Activated T-helper 1 cell treated with Interleukin-2 at 50 U/mL for 16 hours (primary cell): ENCODE measurements around the gene KDR.

ENCODE experiments used
- DNase-seq: peaks from one replicate; pipeline ENCODE4 v3.0.0-alpha.2; 2020; ENCODE audit warnings: low read depth

KDR gene

DNA sequence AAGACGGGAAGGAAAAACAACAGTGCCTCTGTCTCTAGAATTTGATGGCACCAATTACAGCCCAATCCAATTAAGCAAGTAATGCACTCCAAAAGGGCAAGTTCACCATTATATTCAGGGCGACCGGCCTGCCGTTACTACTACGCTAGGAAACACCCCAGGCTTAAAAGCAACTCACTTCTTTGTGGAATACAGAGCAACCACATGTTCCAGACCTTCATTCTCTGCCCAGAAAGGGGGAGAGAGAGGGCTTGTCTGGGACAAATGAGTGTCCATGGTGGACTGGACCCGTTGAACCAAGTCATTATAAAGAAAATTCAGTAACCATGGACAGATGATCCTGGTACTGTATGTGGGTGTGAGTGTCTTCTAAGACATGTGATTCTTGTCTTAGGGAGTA lies 1.6 kb downstream of the KDR start:
- no peak for DNase-seq

DNA sequence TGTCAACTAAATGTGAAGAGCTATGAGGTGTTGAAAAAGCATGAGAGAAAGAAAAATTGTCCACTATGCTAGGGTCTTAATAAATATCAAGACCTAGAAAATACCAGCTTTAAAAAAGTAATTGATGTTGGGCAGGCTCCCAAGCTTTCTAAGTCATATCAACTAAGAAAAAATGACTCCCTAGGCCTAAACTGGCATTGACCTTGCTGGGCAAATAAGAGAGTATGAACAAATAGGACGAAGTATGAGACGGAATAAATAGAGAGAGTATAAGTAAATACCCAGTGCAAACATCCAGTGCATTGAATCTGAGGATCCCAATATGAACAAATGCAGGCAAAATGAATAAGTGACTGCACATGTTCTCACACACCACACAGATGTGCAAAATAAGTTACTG lies 3.2 kb downstream of the KDR start:
- DNase-seq = no peak

GRCh38 chr4:55121246-55121645 lies 4.1 kb downstream of the KDR start:
- no peak for DNase-seq

- no peak for DNase-seq
Observed at GRCh38 chr4:55118397-55118796, 7.0 kb downstream of the KDR start.

DNA sequence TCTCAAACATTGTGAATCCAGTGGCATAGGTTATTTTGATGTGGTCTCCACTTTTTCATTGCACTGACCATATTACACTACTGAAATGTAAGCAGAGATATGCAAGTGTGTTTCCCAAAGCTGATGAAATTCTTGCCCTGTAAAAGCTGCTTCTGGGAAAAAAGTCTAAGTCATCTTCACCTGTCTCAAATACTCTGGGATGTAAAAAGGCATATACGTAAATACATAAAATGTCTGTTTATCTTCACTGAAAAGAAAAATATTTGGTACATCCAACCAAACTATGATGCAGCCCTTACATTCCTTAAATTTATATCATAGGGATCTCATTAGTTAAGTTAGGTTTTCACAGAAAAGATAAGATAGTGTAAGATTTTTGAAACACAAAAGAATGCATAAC lies 7.9 kb downstream of the KDR start:
- DNase-seq = no peak

- DNase-seq = no peak
Observed at GRCh38 chr4:55116450-55116849, 8.9 kb downstream of the KDR start.

- DNase-seq = no peak
Observed at GRCh38 chr4:55111601-55112000, 13.8 kb downstream of the KDR start.

DNA sequence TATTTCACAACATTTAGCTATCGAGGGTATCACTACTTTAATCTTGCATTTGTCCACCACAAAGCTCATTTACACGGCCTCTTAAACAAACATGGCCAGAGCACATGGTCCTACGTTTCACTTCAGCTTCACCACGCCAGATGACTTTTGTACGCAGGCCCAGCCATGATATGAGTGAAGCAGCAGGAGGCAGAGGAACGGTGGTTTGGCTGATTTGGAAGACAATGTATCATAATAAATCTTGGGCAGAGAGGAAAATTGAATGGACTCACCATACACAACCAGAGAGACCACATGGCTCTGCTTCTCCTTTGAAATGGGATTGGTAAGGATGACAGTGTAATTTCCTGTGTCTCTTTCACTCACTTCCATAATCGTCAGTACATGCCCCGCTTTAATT lies 15.3 kb downstream of the KDR start:
- no peak for DNase-seq

DNA sequence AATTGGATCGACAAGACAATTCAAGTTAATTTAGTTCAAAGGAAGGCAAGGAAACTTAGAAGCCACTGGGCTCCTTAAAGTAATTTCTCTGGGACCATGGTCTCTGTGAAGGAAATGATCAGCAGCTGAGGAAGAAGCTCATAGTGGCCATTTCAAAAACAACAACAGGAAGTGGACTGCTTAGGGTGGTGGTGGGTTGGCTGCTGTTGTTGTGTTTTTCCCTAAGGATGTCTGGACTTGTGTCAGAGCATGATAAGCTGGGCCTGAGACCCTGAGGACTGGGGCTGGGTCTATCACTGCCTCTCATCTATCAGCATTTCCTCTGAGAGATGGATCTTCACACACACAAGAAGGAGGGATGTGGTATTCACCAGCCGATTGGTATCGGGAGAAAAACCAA lies 18.3 kb downstream of the KDR start:
- DNase-seq = no peak

- DNase-seq = no peak
Observed at GRCh38 chr4:55103224-55103623, 22.2 kb downstream of the KDR start.

GRCh38 chr4:55099816-55100215 lies 25.6 kb downstream of the KDR start:
- no peak for DNase-seq

DNA sequence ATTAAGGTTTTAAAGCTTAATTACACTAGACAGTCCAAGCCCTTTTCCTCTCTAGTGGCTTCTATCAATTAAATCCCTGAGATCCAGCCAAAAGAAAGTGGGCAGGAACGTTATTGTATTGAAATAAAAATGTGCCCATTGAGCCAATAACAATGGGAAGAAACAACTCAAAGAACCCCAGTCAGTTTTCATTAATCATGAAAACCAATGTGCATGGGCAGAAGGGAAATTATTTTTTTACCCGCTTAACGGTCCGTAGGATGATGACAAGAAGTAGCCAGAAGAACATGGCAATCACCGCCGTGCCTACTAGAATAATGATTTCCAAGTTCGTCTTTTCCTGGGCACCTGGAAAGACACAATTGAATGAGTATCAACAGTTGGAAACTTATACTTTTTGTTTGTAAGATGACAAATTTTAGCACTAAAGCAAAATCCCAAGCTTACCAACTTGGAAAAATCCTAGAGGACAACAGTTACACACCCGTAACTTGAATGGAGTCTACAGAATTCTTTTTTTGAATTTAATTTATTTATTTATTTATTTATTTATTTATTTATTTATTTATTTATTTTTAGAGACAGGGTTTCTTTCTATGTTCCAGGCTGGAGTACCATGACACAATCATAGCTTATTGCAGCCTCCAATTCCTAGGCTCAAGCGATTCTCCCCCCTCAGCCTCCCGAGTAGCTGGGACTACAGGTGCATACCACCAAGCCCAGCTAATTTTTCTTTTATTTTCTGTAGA lies 26.8 kb downstream of the KDR start:
- DNase-seq = no peak

DNA sequence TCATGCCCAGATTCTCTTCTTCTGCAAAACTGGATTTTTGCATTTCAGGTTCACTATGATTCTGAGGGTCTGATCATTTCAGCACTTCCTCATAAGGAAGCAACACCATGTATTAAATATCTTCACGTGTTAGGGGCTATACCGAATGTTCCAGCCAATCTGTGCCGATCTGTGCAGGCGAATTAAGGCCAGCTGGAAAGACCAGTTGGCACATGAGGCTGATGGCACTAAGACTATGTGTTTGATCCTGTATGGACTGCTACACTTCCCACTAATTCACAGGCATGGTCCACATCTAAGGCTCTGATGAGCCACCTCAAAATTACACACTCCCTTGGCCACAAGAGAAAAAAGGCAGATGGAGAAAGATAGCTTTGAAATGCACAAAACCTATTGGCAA lies 28.8 kb downstream of the KDR start:
- no peak for DNase-seq

- no peak for DNase-seq
Observed at GRCh38 chr4:55096045-55096444, 29.4 kb downstream of the KDR start.

DNA sequence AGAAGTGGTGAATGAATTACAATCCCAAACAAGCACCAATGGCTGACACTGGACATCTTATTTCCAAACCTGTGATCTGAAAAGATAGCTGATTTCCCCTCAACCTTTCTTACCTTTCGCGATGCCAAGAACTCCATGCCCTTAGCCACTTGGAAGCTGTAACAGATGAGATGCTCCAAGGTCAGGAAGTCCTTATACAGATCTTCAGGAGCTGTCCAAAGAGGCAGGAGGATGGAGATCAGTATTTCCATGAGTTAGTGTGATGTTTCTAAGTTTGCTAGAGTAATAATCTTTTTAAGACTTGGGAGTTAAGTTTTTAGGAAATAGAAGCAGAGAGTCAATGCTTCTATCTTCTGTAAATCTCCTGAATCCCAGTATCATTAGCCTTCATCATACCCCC lies 32.9 kb downstream of the KDR start:
- no peak for DNase-seq

DNA sequence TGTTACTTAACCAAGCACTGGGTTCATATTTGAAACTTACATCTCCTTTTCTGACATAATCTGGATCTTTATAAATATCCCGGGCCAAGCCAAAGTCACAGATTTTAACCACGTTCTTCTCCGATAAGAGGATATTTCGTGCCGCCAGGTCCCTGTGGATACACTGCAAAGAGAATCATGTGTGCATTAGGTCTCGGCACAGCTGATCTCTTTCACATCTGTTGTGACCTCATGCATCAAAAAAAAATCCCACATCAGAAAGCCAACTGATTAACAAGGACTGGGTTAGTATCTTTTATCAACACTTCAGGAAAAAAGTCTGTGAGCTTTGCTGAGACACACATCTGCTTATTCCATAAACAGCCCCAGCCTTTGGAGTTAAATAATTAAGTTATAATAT lies 35.5 kb downstream of the KDR start:
- DNase-seq = no peak

DNA sequence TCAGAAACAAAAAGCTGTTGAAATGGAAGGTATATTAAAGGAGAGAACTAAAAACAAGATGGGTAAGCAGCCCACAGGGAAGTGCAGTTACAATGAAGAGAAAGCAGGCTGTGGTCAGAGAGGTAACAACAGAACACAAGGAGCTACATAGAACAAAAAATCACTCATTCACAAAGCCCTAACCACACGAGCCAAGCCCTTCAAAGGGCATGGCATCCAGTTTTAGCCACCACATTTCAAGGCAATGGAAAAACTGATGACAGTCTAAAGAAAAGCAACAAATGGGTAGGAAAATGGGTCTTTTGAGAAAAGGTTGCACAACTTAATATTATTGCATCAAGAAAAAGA lies 37.5 kb downstream of the KDR start:
- no peak for DNase-seq

GRCh38 chr4:55087009-55087912 lies 38.1 kb downstream of the KDR start:
- DNase-seq = no peak

GRCh38 chr4:55086578-55086977 lies 38.8 kb downstream of the KDR start:
- no peak for DNase-seq

DNA sequence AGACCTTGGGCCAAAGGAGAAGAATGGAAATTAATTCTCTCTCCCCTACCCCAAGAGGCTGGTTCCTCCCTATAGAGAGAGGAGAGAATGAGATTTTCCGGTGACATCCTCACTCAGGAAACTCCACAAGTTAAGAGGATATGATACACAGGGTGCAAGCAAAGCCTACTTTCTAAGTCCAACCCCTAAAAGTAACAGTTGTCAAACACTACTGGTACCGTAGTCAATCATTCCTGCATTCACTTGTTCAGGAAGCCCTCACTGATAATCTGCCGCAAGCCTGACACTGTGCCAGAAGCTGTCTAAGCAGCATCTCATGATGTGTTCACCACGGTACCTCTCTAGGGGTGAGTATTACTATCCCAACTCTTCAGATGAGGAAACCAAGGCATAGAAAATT lies 41.7 kb downstream of the KDR start:
- DNase-seq = no peak

DNA sequence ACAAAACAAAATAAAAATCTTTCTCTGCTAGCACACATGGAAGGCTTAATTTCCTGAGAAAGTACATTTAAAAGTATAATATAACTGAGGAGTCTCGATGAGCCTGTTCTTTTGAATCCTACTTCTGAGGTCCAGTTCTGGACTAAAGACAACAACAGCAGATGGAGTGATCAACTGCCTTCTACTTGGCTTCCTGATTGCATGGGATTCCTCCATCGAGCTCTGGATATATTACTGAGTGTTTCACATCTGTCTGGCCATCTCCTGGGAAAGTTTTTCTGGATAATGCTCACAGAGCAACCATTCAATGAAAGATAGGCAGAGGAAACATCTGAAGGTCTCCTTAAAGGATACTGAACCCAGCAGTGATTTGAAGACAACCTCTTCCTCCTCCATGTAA lies 42.6 kb downstream of the KDR start:
- DNase-seq = no peak

DNA sequence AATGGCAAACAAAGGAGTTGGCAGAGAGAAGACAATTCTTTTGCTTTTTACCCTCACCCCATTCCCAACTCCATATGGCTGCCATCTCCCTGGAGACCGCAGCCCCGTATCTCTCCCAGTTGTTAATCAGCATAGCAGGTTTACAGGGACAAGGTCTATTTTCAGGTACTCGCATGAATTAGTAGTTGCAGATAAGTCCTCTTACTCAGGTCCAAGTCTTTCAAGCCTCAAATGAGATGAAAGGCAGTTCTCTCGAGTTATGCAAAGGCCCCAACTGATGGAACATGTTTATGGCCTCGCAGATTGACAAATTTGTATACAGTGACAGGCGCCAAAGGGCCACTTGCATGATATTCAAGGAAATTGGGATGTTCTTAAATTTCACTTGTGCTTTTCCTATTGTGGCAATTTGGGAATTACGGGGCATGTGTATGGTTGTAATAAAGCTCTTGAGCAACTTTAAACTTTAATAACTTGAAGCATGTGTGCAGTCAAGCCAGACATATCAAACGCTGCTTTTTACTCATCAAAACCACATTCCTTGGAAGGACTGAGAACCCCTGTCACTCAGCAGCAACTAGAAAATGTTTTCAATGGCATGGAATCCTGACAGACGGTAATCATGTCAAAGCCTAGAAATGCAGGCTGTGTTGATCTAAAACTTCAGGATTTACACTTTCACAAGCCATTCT lies 45.1 kb downstream of the KDR start:
- DNase-seq = no peak
